HEK293 (cell line): ENCODE data around the gene MYO3A.

Experiments
- KLF1 ChIP-seq: fragments of 450-650 bp; formaldehyde crosslinking; IDR thresholded peaks from 2 replicates; pipeline ENCODE4 v1.5.1; 2016; ENCODE audit warnings: missing biosample characterization, missing genetic modification characterization
- MZF1 ChIP-seq: fragments of 450-650 bp; formaldehyde crosslinking; IDR thresholded peaks from 2 replicates; pipeline ENCODE4 v1.5.1; 2017; ENCODE audit warnings: missing biosample characterization, missing genetic modification characterization, borderline replicate concordance
- YY1 ChIP-seq: fragments of 450-650 bp; formaldehyde crosslinking; IDR thresholded peaks from 2 replicates; pipeline ENCODE4 v1.5.1; 2018; ENCODE audit warnings: missing biosample characterization, missing genetic modification characterization
- ZFP69B ChIP-seq: fragments of 450-650 bp; formaldehyde crosslinking; IDR thresholded peaks from 2 replicates; pipeline ENCODE4 v1.5.1; 2016; ENCODE audit warnings: missing biosample characterization, missing genetic modification characterization
- ZNF843 ChIP-seq: fragments of 450-650 bp; formaldehyde crosslinking; IDR thresholded peaks from 2 replicates; pipeline ENCODE4 v1.5.1; 2016; ENCODE audit warnings: missing biosample characterization, missing genetic modification characterization
- TF ChIP-seq, protein P1 (sequence below): fragments of 450-650 bp; formaldehyde crosslinking; IDR thresholded peaks from 2 replicates; pipeline ENCODE4 v1.5.1; 2016; ENCODE audit warnings: missing biosample characterization, missing genetic modification characterization
- TF ChIP-seq, protein P2 (sequence below): fragments of 450-650 bp; formaldehyde crosslinking; optimal IDR thresholded peaks from 2 replicates; pipeline ENCODE3; 2016; ENCODE audit warnings: missing biosample characterization, mild to moderate bottlenecking, missing genetic modification characterization
- TF ChIP-seq, protein P3 (sequence below): fragments of 450-650 bp; formaldehyde crosslinking; IDR thresholded peaks from 2 replicates; pipeline ENCODE4 v1.5.1; 2017; ENCODE audit warnings: missing biosample characterization, missing genetic modification characterization
- TF ChIP-seq, protein P4 (sequence below): fragments of 450-650 bp; formaldehyde crosslinking; IDR thresholded peaks from 2 replicates; pipeline ENCODE4 v1.5.1; 2016; ENCODE audit warnings: missing biosample characterization, missing genetic modification characterization, low read depth
- TF ChIP-seq, protein P5 (sequence below): fragments of 450-650 bp; formaldehyde crosslinking; IDR thresholded peaks from 2 replicates; pipeline ENCODE4 v1.5.1; 2016; ENCODE audit warnings: missing biosample characterization, missing genetic modification characterization
- TF ChIP-seq, protein P6 (sequence below): fragments of 450-650 bp; IDR thresholded peaks from 2 replicates; pipeline ENCODE4 v1.5.1; 2018; ENCODE audit warnings: missing biosample characterization, missing genetic modification characterization
- TF ChIP-seq, protein P7 (sequence below): fragments of 450-650 bp; formaldehyde crosslinking; IDR thresholded peaks from 2 replicates; pipeline ENCODE4 v1.5.1; 2016; ENCODE audit warnings: missing biosample characterization, missing genetic modification characterization
- TF ChIP-seq, protein P8 (sequence below): fragments of 450-650 bp; formaldehyde crosslinking; IDR thresholded peaks from 2 replicates; pipeline ENCODE4 v1.5.1; 2016; ENCODE audit warnings: missing biosample characterization, missing genetic modification characterization

DNA sequence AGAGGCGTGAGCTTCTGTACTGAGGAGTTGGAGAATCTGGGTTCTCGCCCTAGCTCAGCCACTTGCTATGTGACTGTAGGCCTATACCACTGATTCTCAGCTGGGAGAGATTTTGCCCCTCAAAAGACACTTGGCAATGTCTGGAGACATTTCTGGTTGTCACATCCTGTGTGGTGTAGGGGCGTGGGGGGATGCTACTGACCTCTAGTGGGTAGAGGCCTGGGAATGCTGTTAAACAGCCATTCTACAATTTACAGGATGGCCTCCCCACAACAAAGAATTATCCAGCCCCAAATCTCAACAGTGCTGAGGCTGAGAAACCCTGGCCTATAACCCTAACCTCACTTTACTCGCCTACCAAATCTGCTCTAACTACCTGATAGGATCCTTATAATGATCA, 223.7 kb downstream of the MYO3A start:
- TF ChIP-seq ZNF843 = no peak
- TF ChIP-seq, protein P1, sequence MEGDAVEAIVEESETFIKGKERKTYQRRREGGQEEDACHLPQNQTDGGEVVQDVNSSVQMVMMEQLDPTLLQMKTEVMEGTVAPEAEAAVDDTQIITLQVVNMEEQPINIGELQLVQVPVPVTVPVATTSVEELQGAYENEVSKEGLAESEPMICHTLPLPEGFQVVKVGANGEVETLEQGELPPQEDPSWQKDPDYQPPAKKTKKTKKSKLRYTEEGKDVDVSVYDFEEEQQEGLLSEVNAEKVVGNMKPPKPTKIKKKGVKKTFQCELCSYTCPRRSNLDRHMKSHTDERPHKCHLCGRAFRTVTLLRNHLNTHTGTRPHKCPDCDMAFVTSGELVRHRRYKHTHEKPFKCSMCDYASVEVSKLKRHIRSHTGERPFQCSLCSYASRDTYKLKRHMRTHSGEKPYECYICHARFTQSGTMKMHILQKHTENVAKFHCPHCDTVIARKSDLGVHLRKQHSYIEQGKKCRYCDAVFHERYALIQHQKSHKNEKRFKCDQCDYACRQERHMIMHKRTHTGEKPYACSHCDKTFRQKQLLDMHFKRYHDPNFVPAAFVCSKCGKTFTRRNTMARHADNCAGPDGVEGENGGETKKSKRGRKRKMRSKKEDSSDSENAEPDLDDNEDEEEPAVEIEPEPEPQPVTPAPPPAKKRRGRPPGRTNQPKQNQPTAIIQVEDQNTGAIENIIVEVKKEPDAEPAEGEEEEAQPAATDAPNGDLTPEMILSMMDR (tag by site-specific recombination) = no peak
- no peak for TF ChIP-seq MZF1
- TF ChIP-seq YY1 (tag by site-specific recombination) = no peak
- TF ChIP-seq, protein P2, sequence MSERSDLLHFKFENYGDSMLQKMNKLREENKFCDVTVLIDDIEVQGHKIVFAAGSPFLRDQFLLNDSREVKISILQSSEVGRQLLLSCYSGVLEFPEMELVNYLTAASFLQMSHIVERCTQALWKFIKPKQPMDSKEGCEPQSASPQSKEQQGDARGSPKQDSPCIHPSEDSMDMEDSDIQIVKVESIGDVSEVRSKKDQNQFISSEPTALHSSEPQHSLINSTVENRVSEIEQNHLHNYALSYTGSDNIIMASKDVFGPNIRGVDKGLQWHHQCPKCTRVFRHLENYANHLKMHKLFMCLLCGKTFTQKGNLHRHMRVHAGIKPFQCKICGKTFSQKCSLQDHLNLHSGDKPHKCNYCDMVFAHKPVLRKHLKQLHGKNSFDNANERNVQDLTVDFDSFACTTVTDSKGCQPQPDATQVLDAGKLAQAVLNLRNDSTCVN (tag by site-specific recombination) = no peak
- no peak for TF ChIP-seq ZFP69B
- TF ChIP-seq, protein P3, sequence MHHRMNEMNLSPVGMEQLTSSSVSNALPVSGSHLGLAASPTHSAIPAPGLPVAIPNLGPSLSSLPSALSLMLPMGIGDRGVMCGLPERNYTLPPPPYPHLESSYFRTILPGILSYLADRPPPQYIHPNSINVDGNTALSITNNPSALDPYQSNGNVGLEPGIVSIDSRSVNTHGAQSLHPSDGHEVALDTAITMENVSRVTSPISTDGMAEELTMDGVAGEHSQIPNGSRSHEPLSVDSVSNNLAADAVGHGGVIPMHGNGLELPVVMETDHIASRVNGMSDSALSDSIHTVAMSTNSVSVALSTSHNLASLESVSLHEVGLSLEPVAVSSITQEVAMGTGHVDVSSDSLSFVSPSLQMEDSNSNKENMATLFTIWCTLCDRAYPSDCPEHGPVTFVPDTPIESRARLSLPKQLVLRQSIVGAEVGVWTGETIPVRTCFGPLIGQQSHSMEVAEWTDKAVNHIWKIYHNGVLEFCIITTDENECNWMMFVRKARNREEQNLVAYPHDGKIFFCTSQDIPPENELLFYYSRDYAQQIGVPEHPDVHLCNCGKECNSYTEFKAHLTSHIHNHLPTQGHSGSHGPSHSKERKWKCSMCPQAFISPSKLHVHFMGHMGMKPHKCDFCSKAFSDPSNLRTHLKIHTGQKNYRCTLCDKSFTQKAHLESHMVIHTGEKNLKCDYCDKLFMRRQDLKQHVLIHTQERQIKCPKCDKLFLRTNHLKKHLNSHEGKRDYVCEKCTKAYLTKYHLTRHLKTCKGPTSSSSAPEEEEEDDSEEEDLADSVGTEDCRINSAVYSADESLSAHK (tag by site-specific recombination) = no peak
- TF ChIP-seq, protein P4, sequence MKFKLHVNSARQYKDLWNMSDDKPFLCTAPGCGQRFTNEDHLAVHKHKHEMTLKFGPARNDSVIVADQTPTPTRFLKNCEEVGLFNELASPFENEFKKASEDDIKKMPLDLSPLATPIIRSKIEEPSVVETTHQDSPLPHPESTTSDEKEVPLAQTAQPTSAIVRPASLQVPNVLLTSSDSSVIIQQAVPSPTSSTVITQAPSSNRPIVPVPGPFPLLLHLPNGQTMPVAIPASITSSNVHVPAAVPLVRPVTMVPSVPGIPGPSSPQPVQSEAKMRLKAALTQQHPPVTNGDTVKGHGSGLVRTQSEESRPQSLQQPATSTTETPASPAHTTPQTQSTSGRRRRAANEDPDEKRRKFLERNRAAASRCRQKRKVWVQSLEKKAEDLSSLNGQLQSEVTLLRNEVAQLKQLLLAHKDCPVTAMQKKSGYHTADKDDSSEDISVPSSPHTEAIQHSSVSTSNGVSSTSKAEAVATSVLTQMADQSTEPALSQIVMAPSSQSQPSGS (tag by site-specific recombination) = no peak
- TF ChIP-seq, protein P5, sequence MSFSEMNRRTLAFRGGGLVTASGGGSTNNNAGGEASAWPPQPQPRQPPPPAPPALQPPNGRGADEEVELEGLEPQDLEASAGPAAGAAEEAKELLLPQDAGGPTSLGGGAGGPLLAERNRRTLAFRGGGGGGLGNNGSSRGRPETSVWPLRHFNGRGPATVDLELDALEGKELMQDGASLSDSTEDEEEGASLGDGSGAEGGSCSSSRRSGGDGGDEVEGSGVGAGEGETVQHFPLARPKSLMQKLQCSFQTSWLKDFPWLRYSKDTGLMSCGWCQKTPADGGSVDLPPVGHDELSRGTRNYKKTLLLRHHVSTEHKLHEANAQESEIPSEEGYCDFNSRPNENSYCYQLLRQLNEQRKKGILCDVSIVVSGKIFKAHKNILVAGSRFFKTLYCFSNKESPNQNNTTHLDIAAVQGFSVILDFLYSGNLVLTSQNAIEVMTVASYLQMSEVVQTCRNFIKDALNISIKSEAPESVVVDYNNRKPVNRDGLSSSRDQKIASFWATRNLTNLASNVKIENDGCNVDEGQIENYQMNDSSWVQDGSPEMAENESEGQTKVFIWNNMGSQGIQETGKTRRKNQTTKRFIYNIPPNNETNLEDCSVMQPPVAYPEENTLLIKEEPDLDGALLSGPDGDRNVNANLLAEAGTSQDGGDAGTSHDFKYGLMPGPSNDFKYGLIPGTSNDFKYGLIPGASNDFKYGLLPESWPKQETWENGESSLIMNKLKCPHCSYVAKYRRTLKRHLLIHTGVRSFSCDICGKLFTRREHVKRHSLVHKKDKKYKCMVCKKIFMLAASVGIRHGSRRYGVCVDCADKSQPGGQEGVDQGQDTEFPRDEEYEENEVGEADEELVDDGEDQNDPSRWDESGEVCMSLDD (tag by site-specific recombination) = no peak
- TF ChIP-seq, protein P6, sequence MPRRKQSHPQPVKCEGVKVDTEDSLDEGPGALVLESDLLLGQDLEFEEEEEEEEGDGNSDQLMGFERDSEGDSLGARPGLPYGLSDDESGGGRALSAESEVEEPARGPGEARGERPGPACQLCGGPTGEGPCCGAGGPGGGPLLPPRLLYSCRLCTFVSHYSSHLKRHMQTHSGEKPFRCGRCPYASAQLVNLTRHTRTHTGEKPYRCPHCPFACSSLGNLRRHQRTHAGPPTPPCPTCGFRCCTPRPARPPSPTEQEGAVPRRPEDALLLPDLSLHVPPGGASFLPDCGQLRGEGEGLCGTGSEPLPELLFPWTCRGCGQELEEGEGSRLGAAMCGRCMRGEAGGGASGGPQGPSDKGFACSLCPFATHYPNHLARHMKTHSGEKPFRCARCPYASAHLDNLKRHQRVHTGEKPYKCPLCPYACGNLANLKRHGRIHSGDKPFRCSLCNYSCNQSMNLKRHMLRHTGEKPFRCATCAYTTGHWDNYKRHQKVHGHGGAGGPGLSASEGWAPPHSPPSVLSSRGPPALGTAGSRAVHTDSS (tag by site-specific recombination) = no peak
- TF ChIP-seq, protein P7, sequence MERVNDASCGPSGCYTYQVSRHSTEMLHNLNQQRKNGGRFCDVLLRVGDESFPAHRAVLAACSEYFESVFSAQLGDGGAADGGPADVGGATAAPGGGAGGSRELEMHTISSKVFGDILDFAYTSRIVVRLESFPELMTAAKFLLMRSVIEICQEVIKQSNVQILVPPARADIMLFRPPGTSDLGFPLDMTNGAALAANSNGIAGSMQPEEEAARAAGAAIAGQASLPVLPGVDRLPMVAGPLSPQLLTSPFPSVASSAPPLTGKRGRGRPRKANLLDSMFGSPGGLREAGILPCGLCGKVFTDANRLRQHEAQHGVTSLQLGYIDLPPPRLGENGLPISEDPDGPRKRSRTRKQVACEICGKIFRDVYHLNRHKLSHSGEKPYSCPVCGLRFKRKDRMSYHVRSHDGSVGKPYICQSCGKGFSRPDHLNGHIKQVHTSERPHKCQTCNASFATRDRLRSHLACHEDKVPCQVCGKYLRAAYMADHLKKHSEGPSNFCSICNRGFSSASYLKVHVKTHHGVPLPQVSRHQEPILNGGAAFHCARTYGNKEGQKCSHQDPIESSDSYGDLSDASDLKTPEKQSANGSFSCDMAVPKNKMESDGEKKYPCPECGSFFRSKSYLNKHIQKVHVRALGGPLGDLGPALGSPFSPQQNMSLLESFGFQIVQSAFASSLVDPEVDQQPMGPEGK (tag by site-specific recombination) = no peak
- TF ChIP-seq KLF1 = no peak
- TF ChIP-seq, protein P8, sequence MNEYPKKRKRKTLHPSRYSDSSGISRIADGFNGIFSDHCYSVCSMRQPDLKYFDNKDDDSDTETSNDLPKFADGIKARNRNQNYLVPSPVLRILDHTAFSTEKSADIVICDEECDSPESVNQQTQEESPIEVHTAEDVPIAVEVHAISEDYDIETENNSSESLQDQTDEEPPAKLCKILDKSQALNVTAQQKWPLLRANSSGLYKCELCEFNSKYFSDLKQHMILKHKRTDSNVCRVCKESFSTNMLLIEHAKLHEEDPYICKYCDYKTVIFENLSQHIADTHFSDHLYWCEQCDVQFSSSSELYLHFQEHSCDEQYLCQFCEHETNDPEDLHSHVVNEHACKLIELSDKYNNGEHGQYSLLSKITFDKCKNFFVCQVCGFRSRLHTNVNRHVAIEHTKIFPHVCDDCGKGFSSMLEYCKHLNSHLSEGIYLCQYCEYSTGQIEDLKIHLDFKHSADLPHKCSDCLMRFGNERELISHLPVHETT = no peak
